Natural killer cell (primary cell): ENCODE measurements around the gene SPEN. TPM values are rescaled to one million over a fixed set of nuclear protein-coding genes. Genes with fewer than 3 reads are reported as not detected.

Experiments used
- ATAC-seq, 3 donors: fragments of 150-1000 bp in 2 of 3; fragments of 200-7000 bp in 1 of 3; cut with Tn5 transposase; 1 replicate in 1 of 3; 2 replicates in 2 of 3; pipeline ENCODE4 v1.10.0; 2021; ENCODE audit warnings: mild to moderate bottlenecking in 2 of 3, moderate library complexity in 2 of 3
- DNase-seq, 2 donors: peaks; one replicate each; pipeline versions ENCODE4 v3.0.0 to v3.0.0-alpha.2; 2013 to 2021; ENCODE audit warnings: mixed read lengths in 1 of 2
- H3K27ac ChIP-seq: one replicate; pipeline ENCODE4 v1.5.1; 2013; ENCODE audit warnings: mild to moderate bottlenecking, low read length
- H3K27me3 ChIP-seq: one replicate; pipeline ENCODE4 v1.6.1; 2013; ENCODE audit warnings: low read length; ENCODE audit not compliant: control insufficient read depth, insufficient read depth
- H3K36me3 ChIP-seq: one replicate; pipeline ENCODE4 v1.6.1; 2013; ENCODE audit warnings: low read length; ENCODE audit not compliant: control insufficient read depth, insufficient read depth
- H3K4me1 ChIP-seq: one replicate; pipeline ENCODE4 v1.6.1; 2013; ENCODE audit warnings: low read length; ENCODE audit not compliant: control insufficient read depth, insufficient read depth
- H3K4me3 ChIP-seq: one replicate; pipeline ENCODE4 v1.5.1; 2013; ENCODE audit warnings: low read length
- H3K9me3 ChIP-seq: one replicate; pipeline ENCODE4 v1.6.1; 2013; ENCODE audit warnings: low read length; ENCODE audit not compliant: control insufficient read depth, insufficient read depth
- H3K27ac Mint-ChIP-seq, 2 donors: one replicate each; pipeline ENCODE4 v1.8.0; 2022; ENCODE audit warnings: mild to moderate bottlenecking in 2 of 2, mixed read lengths in 2 of 2, moderate library complexity in 1 of 2
- H3K27me3 Mint-ChIP-seq, 2 donors: one replicate each; pipeline ENCODE4 v1.8.0; 2022; ENCODE audit warnings: low read depth in 2 of 2, mixed read lengths in 2 of 2
- H3K36me3 Mint-ChIP-seq: one replicate; pipeline ENCODE4 v1.8.0; 2022; ENCODE audit warnings: mixed read lengths
- H3K4me1 Mint-ChIP-seq, 2 donors: one replicate each; pipeline ENCODE4 v1.8.0; 2022; ENCODE audit warnings: mixed read lengths in 2 of 2
- H3K4me3 Mint-ChIP-seq: one replicate; pipeline ENCODE4 v1.8.0; 2022; ENCODE audit warnings: mild to moderate bottlenecking, moderate library complexity, mixed read lengths
- H3K9me3 Mint-ChIP-seq, 2 donors: one replicate each; pipeline ENCODE4 v1.8.0; 2022; ENCODE audit warnings: mixed read lengths in 2 of 2
- CTCF ChIP-seq: fragments of 200-600 bp; IDR thresholded peaks from one replicate; pipeline ENCODE4 v1.8.0; 2022; ENCODE audit warnings: antibody characterized with exemption
- WGBS: methylation state at CpG from one replicate; pipeline ENCODE4 v1.1.7; 2013; ENCODE audit warnings: missing lambda C conversion rate; ENCODE audit not compliant: insufficient coverage; 5-methylcytosine and 5-hydroxymethylcytosine counted together
- intact Hi-C: fragments of 100-400 bp; cut with micrococcal nuclease; formaldehyde crosslinking; loops from one replicate; pipeline ENCODE4 v1.14.2; 2022
- total RNA-seq, 4 donors: library from RNA; stranded (reverse); fragments of 120-200 nt in 1 of 4; gene quantifications; one replicate each; pipeline versions ENCODE4 v1.2.3 to v1.2.4, GENCODE V29; 2013 to 2022

The SPEN gene
- total RNA-seq, result 100 to 1,000 TPM in 2 of 3 donors, 10 to 100 TPM in 1; 98.1 to 114 (median 105) TPM
- 59.5 TPM for total RNA-seq (2013)

- peak within 1 kb of the TSS; percentile 98 for H3K4me3 ChIP-seq
- WGBS, result under 1% methylated on average over 86 of the region's 86 CpGs
- H3K27me3 Mint-ChIP-seq, result no peaks in the 10 kb centered on the region
- peaks cover 30% of the 10 kb centered on the region in 2 donors for H3K4me1 Mint-ChIP-seq
- H3K27ac Mint-ChIP-seq, result peak within 1 kb of the TSS; percentile 95 to 96
- H3K27me3 ChIP-seq, result no peaks in the 10 kb centered on the region
- peaks cover 37% of the 10 kb centered on the region for H3K4me1 ChIP-seq
- no peaks in the 10 kb centered on the region for H3K9me3 Mint-ChIP-seq
- peak within 1 kb of the TSS; percentile 99 for H3K27ac ChIP-seq
- ATAC-seq, result peak; percentile 80 to 95 (median 85)
- TF ChIP-seq CTCF, result no peak
- H3K36me3 ChIP-seq, result no peaks in the 10 kb centered on the region
- peak; percentile 95 to 99 for DNase-seq
- intact Hi-C loops, result loop anchor here (1.0 to 5.0 kb wide), 2 partner anchors 10 to 130 kb away; partner anchors contain the start of gene ZBTB17
- H3K4me3 Mint-ChIP-seq, result peak within 1 kb of the TSS; percentile 98
- no peaks in the 10 kb centered on the region for H3K36me3 Mint-ChIP-seq
- H3K9me3 ChIP-seq, result no peaks in the 10 kb centered on the region
These were observed at the start of gene SPEN for GRCh38 chr1:15847100-15847892. Gene SPEN, plus strand, starts transcription at chr1:15847707. Its CDS starts 361 bp downstream, at chr1:15848068.

- no peak overlapping the region for H3K27ac Mint-ChIP-seq
- 68% methylated on average over 9 of the region's 9 CpGs for WGBS
- H3K27me3 Mint-ChIP-seq, result peaks cover 0 to 16% of the 10 kb centered on the region in 2 donors
- no peak overlapping the region for H3K27ac ChIP-seq
- peak in 1 of 3 donors; percentile 29 for ATAC-seq
- no peak for DNase-seq
- intact Hi-C loops, result no loop called here
- no peaks in the 10 kb centered on the region for H3K4me1 ChIP-seq
- no peaks in the 10 kb centered on the region for H3K36me3 ChIP-seq
- no peaks in the 10 kb centered on the region for H3K27me3 ChIP-seq
- no peaks in the 10 kb centered on the region for H3K4me1 Mint-ChIP-seq
- H3K36me3 Mint-ChIP-seq, result no peaks in the 10 kb centered on the region
- H3K9me3 ChIP-seq, result no peaks in the 10 kb centered on the region
- H3K4me3 ChIP-seq, result no peak overlapping the region
- no peaks in the 10 kb centered on the region for H3K9me3 Mint-ChIP-seq
- H3K4me3 Mint-ChIP-seq, result no peak overlapping the region
- TF ChIP-seq CTCF, result no peak
These were observed 48.3 kb upstream of the SPEN start for GRCh38 chr1:15799004-15799867.

GRCh38 chr1:15799928-15800835, 47.3 kb upstream of the SPEN start:
- no peaks in the 10 kb centered on the region for H3K4me1 ChIP-seq
- Mint-ChIP-seq H3K27me3 (peaks cover 0 to 16% of the 10 kb centered on the region in 2 donors), H3K36me3 (no peaks in the 10 kb centered on the region), H3K27ac (no peak overlapping the region), H3K4me1 (no peaks in the 10 kb centered on the region), H3K9me3 (no peaks in the 10 kb centered on the region), H3K4me3 (no peak overlapping the region)
- no peak overlapping the region for H3K27ac ChIP-seq
- ATAC-seq (no peak), DNase-seq (no peak)
- intact Hi-C loops, result no loop called here
- no peaks in the 10 kb centered on the region for H3K27me3 ChIP-seq
- no peaks in the 10 kb centered on the region for H3K9me3 ChIP-seq
- H3K4me3 ChIP-seq, result no peak overlapping the region
- no peak for TF ChIP-seq CTCF
- 74% methylated on average over 20 of the region's 22 CpGs for WGBS
- no peaks in the 10 kb centered on the region for H3K36me3 ChIP-seq
